Astrocyte (in vitro differentiated cells and primary cell): Measurements from ENCODE around the gene FAM120B.

Experiments used
- EZH2 ChIP-seq: IDR thresholded peaks from 2 replicates; pipeline ENCODE4 v1.6.1; 2012; ENCODE audit warnings: mild to moderate bottlenecking, low read length, inconsistent platforms; ENCODE audit not compliant: insufficient read depth
- TF ChIP-seq, protein P1 (sequence below): IDR thresholded peaks from 2 replicates; pipeline ENCODE4 v1.5.1; 2011; ENCODE audit warnings: low read depth, mild to moderate bottlenecking, inconsistent platforms, low read length, moderate library complexity; ENCODE audit not compliant: insufficient read depth

GRCh38 chr6:170415318-170415717 is 108.8 kb downstream of the FAM120B start:
- TF ChIP-seq, protein P1, sequence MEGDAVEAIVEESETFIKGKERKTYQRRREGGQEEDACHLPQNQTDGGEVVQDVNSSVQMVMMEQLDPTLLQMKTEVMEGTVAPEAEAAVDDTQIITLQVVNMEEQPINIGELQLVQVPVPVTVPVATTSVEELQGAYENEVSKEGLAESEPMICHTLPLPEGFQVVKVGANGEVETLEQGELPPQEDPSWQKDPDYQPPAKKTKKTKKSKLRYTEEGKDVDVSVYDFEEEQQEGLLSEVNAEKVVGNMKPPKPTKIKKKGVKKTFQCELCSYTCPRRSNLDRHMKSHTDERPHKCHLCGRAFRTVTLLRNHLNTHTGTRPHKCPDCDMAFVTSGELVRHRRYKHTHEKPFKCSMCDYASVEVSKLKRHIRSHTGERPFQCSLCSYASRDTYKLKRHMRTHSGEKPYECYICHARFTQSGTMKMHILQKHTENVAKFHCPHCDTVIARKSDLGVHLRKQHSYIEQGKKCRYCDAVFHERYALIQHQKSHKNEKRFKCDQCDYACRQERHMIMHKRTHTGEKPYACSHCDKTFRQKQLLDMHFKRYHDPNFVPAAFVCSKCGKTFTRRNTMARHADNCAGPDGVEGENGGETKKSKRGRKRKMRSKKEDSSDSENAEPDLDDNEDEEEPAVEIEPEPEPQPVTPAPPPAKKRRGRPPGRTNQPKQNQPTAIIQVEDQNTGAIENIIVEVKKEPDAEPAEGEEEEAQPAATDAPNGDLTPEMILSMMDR, result no peak
- no peak for TF ChIP-seq EZH2
